D721Med (cell line): ENCODE measurements around the gene IL1R1.

ENCODE experiments used
- DNase-seq: peaks from one replicate; pipeline ENCODE4 v3.0.0; 2011; ENCODE audit warnings: low spot score; ENCODE audit not compliant: insufficient read length
- FAIRE-seq: peaks from 2 replicates; lab custom pipeline; 2011; peaks lifted over from hg19 to GRCh38; lab: Jason Lieb, UNC
- TF ChIP-seq, protein P1 (sequence below): IDR thresholded peaks from 2 replicates; pipeline ENCODE4 v1.5.1; 2012; ENCODE audit warnings: mild to moderate bottlenecking, control low read depth; ENCODE audit not compliant: insufficient read depth; ENCODE audit errors: missing control alignments

IL1R1 gene, protein sequence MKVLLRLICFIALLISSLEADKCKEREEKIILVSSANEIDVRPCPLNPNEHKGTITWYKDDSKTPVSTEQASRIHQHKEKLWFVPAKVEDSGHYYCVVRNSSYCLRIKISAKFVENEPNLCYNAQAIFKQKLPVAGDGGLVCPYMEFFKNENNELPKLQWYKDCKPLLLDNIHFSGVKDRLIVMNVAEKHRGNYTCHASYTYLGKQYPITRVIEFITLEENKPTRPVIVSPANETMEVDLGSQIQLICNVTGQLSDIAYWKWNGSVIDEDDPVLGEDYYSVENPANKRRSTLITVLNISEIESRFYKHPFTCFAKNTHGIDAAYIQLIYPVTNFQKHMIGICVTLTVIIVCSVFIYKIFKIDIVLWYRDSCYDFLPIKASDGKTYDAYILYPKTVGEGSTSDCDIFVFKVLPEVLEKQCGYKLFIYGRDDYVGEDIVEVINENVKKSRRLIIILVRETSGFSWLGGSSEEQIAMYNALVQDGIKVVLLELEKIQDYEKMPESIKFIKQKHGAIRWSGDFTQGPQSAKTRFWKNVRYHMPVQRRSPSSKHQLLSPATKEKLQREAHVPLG

DNA sequence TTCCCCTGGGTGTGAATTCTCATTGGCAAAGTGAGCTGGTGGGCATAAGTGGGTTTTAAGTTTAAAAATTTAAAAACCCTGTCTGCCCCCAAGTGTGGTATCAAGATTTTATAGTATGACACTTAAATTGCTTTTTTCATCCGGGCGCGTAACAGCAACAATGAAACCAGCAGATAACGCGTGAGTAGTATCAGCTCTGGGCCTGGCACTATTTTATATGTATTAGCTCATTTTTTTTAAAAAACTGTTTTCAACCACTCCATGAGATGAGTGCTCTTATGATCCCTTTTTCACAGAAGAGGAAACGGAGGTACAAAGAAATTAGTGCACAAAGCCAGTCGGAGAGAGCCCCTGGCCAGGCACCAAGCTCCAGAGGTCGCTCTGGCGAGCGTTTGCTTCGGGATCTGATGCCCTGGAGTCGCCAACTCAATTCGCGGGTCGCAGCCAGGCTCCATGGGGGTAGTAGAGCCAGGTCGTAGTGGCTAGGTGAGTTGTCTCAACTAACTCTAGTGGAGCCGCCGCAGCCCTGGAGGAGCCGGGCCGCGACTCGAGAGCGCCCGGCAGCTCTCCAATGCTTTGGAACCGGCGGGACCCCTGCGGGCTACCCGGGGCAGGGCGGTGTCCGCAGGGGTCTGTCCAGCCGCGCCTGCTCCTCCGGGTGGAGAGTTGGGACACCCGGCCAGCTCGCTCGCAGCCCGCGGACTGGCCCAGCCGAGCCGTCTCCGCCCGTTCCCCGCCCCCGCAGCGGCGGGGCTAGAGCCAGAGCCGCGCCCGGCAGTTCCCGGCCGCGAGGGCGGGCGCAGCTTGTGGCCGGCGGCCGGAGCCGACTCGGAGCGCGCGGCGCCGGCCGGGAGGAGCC lies at the start of gene IL1R1:
TSS of gene IL1R1 (plus strand) at position 777 of the 859 bp plus-strand sequence. CDS start 14,979 bp downstream, outside the sequence.
- DNase-seq: no peak
- FAIRE-seq: no peak
- TF ChIP-seq, protein P1, sequence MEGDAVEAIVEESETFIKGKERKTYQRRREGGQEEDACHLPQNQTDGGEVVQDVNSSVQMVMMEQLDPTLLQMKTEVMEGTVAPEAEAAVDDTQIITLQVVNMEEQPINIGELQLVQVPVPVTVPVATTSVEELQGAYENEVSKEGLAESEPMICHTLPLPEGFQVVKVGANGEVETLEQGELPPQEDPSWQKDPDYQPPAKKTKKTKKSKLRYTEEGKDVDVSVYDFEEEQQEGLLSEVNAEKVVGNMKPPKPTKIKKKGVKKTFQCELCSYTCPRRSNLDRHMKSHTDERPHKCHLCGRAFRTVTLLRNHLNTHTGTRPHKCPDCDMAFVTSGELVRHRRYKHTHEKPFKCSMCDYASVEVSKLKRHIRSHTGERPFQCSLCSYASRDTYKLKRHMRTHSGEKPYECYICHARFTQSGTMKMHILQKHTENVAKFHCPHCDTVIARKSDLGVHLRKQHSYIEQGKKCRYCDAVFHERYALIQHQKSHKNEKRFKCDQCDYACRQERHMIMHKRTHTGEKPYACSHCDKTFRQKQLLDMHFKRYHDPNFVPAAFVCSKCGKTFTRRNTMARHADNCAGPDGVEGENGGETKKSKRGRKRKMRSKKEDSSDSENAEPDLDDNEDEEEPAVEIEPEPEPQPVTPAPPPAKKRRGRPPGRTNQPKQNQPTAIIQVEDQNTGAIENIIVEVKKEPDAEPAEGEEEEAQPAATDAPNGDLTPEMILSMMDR: no peak

DNA sequence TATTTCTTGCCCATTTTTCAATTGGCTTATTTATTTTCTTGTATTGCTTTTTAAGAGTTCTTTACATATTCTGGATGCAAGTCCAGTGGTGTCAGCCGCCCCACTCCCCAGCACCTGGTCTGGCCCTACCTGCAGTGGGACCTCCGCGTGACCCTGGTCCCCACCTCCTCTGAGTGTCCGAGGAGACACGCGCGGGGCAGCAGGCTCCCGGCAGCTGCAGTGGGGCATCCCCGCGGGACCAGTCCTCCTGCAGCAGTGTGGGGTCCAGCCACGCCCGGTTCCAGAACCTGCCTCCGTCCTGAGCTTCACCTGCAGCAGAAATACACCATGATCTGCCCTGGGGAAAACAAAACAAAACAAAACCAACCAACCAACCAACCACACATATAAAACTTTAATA lies 48.9 kb upstream of the IL1R1 start:
- TF ChIP-seq, protein P1: no peak
- FAIRE-seq: no peak
- DNase-seq: no peak

DNA sequence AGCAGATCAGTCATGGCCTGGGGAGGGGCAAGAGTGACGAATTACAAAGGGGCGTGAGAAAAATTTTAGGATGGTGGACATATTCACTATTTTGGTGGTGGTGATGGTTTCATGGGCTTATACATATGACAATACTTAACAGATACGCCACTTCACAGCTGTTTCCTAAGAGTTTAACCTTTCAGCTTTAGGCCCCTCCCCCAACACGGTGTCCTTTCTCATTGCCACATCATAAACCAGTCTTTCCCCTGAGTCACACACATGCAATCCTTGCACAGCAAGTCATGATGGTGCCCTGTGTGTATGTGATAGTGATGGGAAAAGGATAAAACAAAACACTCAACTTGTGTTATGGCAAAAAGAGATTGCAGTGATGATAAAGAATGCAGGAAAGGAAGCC lies 47.6 kb upstream of the IL1R1 start:
- TF ChIP-seq, protein P1: no peak
- FAIRE-seq (no peak), DNase-seq (no peak)

DNA sequence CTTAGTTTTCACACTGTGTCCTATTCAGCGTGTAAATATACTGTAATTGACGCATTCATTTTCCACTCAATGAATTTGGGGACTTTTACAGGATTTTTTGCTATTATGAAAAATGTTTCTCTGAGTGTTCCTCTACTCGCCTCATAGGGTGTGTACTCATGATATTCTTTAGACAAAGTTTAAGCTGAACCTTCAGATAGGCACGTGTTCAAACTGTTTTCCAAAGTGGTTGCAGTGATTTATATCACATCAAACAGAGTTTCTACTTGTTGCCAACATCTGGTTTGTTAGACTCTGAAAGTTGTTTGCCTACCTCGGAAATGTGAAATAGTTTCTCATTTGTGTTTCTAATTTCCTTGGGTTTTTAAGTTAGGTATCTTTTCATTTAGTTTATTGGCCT lies 46.4 kb upstream of the IL1R1 start:
- TF ChIP-seq, protein P1: no peak
- no peak for FAIRE-seq

DNA sequence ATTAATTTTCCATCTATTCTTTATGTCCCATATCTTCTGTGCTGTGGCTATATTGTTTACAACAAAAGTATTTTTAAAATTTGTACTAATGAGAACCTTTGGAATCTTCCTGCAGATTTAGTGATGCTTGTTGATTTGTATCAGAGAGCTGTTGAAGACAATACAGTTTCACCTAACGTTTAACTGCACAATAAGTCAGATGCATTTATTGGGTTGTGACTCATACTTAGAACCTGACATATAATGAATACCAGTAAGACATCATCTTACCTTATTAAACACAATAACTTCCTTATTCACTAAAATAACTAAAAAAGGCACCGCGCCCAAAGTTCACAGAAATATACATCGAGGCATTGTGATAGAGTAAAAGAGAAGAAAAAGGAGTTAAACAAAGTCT lies 43.8 kb upstream of the IL1R1 start:
- DNase-seq: no peak
- no peak for FAIRE-seq

More for the DNA sequence above, 46.4 kb upstream of the IL1R1 start:
- no peak for DNase-seq

DNA sequence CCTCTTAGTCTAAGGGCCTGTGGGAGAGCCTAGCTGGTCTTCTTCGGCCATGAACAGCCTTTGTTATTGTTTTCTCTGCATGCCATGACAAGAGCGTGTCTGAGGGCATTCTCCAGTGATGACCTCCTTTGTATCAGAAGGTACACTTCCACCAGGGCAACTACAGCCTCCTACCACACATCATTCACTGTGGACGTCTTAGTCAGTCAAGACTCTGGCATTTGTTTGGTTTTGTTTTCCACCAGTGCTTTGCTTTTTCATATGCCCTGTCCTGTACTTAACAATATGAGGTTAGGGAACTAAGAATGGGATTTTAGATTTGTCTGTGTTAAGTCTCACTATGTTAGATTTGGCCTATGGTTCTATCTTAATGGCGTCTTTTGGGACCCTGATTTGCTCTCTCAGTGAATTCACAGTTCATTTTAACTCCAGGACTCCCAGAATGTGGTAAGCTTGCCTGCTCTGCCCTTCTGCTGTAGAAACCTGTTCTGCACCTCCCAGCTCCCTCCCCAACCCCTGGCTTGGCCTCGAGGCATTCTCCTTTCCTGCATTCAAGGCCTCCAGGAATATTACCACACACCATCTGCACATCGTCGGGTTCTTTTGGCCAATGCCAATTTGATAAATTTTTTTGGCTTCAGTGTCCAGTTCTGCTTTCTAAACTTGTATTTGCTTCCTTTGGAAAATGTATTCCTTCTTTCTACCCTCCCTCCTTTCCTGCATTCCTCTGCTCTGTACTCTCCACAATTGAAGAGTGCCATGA lies 42.8 kb upstream of the IL1R1 start:
- FAIRE-seq (no peak), DNase-seq (no peak)
- TF ChIP-seq, protein P1: no peak

More for the DNA sequence above, 43.8 kb upstream of the IL1R1 start:
- TF ChIP-seq, protein P1: no peak
